Stomach (tissue), 9 donors: ENCODE data around the gene KRT74. TPM values are rescaled to one million over a fixed set of nuclear protein-coding genes. Genes with fewer than 3 reads are reported as not detected.

ENCODE experiments used
- DNase-seq, 2 donors: peaks; one replicate each; pipeline versions ENCODE4 v3.0.0 to v3.0.0-alpha.2; 2013 to 2019
- H3K27ac ChIP-seq, 5 donors: fragments of 200-600 bp in 4 of 5; sonication (generic) in 4 of 5; one replicate each; pipeline ENCODE4 v1.5.1; 2013 to 2019; ENCODE audit warnings: mild to moderate bottlenecking in 1 of 5, moderate library complexity in 1 of 5
- H3K27me3 ChIP-seq, 3 donors: fragments of 200-600 bp; sonication (generic); one replicate each; pipeline ENCODE4 v1.5.1; 2017 to 2019; ENCODE audit warnings: mixed run types in 1 of 3
- H3K36me3 ChIP-seq, 4 donors: fragments of 200-600 bp; sonication (generic); 1 replicate in 3 of 4; 2 replicates in 1 of 4; pipeline ENCODE4 v1.5.1; 2016 to 2019
- H3K4me1 ChIP-seq, 4 donors: fragments of 200-600 bp; sonication (generic); one replicate each; pipeline ENCODE4 v1.5.1; 2016 to 2019
- H3K4me3 ChIP-seq, 4 donors: fragments of 200-600 bp; sonication (generic) in 3 of 4; one replicate each; pipeline ENCODE4 v1.5.1; 2016 to 2019; ENCODE audit warnings: mild to moderate bottlenecking in 1 of 4
- H3K9me3 ChIP-seq, 4 donors: fragments of 200-600 bp; sonication (generic); one replicate each; pipeline ENCODE4 v1.5.1; 2016 to 2019
- CTCF ChIP-seq, 7 experiments: fragments of 450-650 bp in 4 of 7; fragments of 200-600 bp in 3 of 7; sonication (generic) in 3 of 7; IDR thresholded peaks; one replicate each; pipeline ENCODE4 v1.5.1; 2016 to 2019; ENCODE audit warnings: antibody characterized with exemption in 7 of 7, control low read depth in 2 of 7, mild to moderate bottlenecking in 1 of 7
- EP300 ChIP-seq: sonication (generic); formaldehyde crosslinking; IDR thresholded peaks from one replicate; pipeline ENCODE4 v1.6.1; 2017; ENCODE audit warnings: antibody characterized with exemption
- POLR2A ChIP-seq, 4 donors: fragments of 450-650 bp; IDR thresholded peaks; one replicate each; pipeline ENCODE4 v1.6.1; 2016; ENCODE audit warnings: antibody characterized with exemption in 4 of 4, control low read depth in 2 of 4, mild to moderate bottlenecking in 1 of 4, moderate library complexity in 1 of 4
- POLR2AphosphoS5 ChIP-seq, 3 donors: sonication (generic); formaldehyde crosslinking; IDR thresholded peaks; one replicate each; pipeline ENCODE4 v1.6.1; 2016; ENCODE audit warnings: antibody characterized with exemption in 3 of 3
- WGBS, 5 donors: extraction: QIAGEN DNeasy Blood & Tissue Kit in 3 of 5; methylation state at CpG; one replicate each; pipeline versions ENCODE4 v1.1.5 to v1.1.7; 2013 to 2018; 5-methylcytosine and 5-hydroxymethylcytosine counted together
- intact Hi-C: fragments of 100-400 bp; cut with DNase I; formaldehyde crosslinking; loops from one replicate; pipeline ENCODE4 v1.15.1; 2023; ENCODE audit warnings: low total_unique reads
- polyA plus RNA-seq, 3 donors: library from polyadenylated mRNA; stranded (reverse); fragments of 200-250 nt; gene quantifications; one replicate each; pipeline ENCODE4 v1.2.3, GENCODE V29; 2013
- total RNA-seq, 5 donors: library from RNA; depleted of rRNA; stranded (reverse); fragments of >200 nt; gene quantifications; one replicate each; pipeline versions ENCODE4 v1.1.0 to v1.2.3, GENCODE V29; 2014 to 2016
- donor health status: healthy with polysubstance abuse.
- donor health status: Bipolar disorder and iron deficiency.
- donor health status: healthy.

KRT74 gene
- total and polyA plus RNA-seq, 8 donors: 0.08 TPM; not detected in 7

- H3K9me3 ChIP-seq: no peaks in the 10 kb centered on the region
- DNase-seq: no peak
- TF ChIP-seq POLR2A (IDR thresholded peaks at IDR 0.05) (no peak), POLR2AphosphoS5 (IDR thresholded peaks at IDR 0.05) (no peak), CTCF (IDR thresholded peaks at IDR 0.05) (no peak), EP300 (no peak)
- no peaks in the 10 kb centered on the region for H3K4me1 ChIP-seq
- WGBS, 5 donors: 49 to 73% (median 66%) methylated on average over 2 of the region's 2 CpGs
- intact Hi-C loops: no loop called here
- H3K27me3 ChIP-seq: peaks cover 0 to 22% (median 0%) of the 10 kb centered on the region in 3 donors
- no peak overlapping the region for H3K27ac ChIP-seq
- no peaks in the 10 kb centered on the region for H3K36me3 ChIP-seq
- H3K4me3 ChIP-seq: no peak overlapping the region
Measured at GRCh38 chr12:52557476-52557875, 16.2 kb downstream of the KRT74 start.

GRCh38 chr12:52555577-52555976, 18.1 kb downstream of the KRT74 start:
- Histone ChIP-seq H3K4me3 (no peak overlapping the region), H3K36me3 (no peaks in the 10 kb centered on the region), H3K9me3 (no peaks in the 10 kb centered on the region), H3K27ac (no peak overlapping the region), H3K4me1 (no peaks in the 10 kb centered on the region), H3K27me3 (peaks cover 0 to 22% (median 0%) of the 10 kb centered on the region in 3 donors)
- no peak for TF ChIP-seq POLR2A (IDR thresholded peaks at IDR 0.05)
- TF ChIP-seq CTCF (IDR thresholded peaks at IDR 0.05): no peak
- no peak for DNase-seq
- WGBS, 5 donors: 63 to 74% (median 65%) methylated on average over 6 of the region's 6 CpGs
- intact Hi-C loops: no loop called here

- H3K27me3 ChIP-seq: peaks cover 0 to 14% (median 0%) of the 10 kb centered on the region in 3 donors
Measured at GRCh38 chr12:52552681-52553195, 20.9 kb downstream of the KRT74 start, which contains the start of gene KRT71. Gene KRT71 (minus strand): TSS chr12:52553145. CDS start chr12:52553077, 68 bp downstream.

GRCh38 chr12:52552055-52552454, 21.6 kb downstream of the KRT74 start:
- Histone ChIP-seq H3K9me3 (no peaks in the 10 kb centered on the region), H3K36me3 (no peaks in the 10 kb centered on the region), H3K4me1 (no peaks in the 10 kb centered on the region), H3K4me3 (no peak overlapping the region), H3K27me3 (peaks cover 0 to 11% (median 0%) of the 10 kb centered on the region in 3 donors), H3K27ac (no peak overlapping the region)
- WGBS, 5 donors: 50 to 75% (median 68%) methylated on average over 5 of the region's 5 CpGs
- TF ChIP-seq EP300: no peak
- no peak for TF ChIP-seq POLR2A (IDR thresholded peaks at IDR 0.05)
- TF ChIP-seq POLR2AphosphoS5 (IDR thresholded peaks at IDR 0.05): no peak
- DNase-seq: no peak
- intact Hi-C loops: no loop called here

More at GRCh38 chr12:52552681-52553195, 20.9 kb downstream of the KRT74 start, which contains the start of gene KRT71:
- intact Hi-C loops: no loop called here
- H3K4me3 ChIP-seq: no peak within 1 kb of the TSS
- no peaks in the 10 kb centered on the region for H3K9me3 ChIP-seq
- TF ChIP-seq POLR2AphosphoS5 (IDR thresholded peaks at IDR 0.05) (no peak), EP300 (no peak), CTCF (IDR thresholded peaks at IDR 0.05) (no peak), POLR2A (IDR thresholded peaks at IDR 0.05) (no peak)
- WGBS, 5 donors: 82 to 92% (median 85%) methylated on average over 9 to 14 of the region's 14 CpGs
- H3K36me3 ChIP-seq: no peaks in the 10 kb centered on the region
- no peak within 1 kb of the TSS for H3K27ac ChIP-seq
- DNase-seq: no peak
- no peaks in the 10 kb centered on the region for H3K4me1 ChIP-seq

GRCh38 chr12:52551216-52551865, 22.3 kb downstream of the KRT74 start:
- DNase-seq: peak in 1 of 2 donors; percentile 32
- Histone ChIP-seq H3K36me3 (no peaks in the 10 kb centered on the region), H3K4me3 (no peak overlapping the region), H3K27me3 (peaks cover 0 to 15% (median 0%) of the 10 kb centered on the region in 3 donors), H3K9me3 (no peaks in the 10 kb centered on the region), H3K4me1 (no peaks in the 10 kb centered on the region), H3K27ac (no peak overlapping the region)
- no peak for TF ChIP-seq POLR2A (IDR thresholded peaks at IDR 0.05)
- no peak for TF ChIP-seq POLR2AphosphoS5 (IDR thresholded peaks at IDR 0.05)
- no peak for TF ChIP-seq EP300
- TF ChIP-seq CTCF (IDR thresholded peaks at IDR 0.05): no peak
- 38 to 64% (median 44%) methylated on average over 6 of the region's 6 CpGs for WGBS, 5 donors
- intact Hi-C loops: no loop called here
